GM12878 (cell line): ENCODE measurements around the gene MRPL18. TPM values are rescaled to one million over a fixed set of nuclear protein-coding genes. Genes with fewer than 3 reads are reported as not detected.
A peak's percentile ranks its signal among the peaks of the same experiment; 100 is the strongest.

ENCODE experiments used
- ATF3 ChIP-seq: IDR thresholded peaks from 2 replicates; pipeline ENCODE4 v1.6.1; 2011; ENCODE audit warnings: low read depth, mild to moderate bottlenecking, low read length, moderate library complexity, borderline replicate concordance; ENCODE audit errors: extremely low read depth
- BACH1 ChIP-seq: fragments of 450-650 bp; IDR thresholded peaks from 2 replicates; pipeline ENCODE4 v1.6.1; 2017; ENCODE audit warnings: mild to moderate bottlenecking, borderline replicate concordance
- CTCF ChIP-seq, 3 experiments: IDR thresholded peaks in 2 of 3; conservative IDR thresholded peaks in 1 of 3; 2 replicates each; pipeline ENCODE4 v1.5.1; 2011; ENCODE audit warnings: low read depth in 3 of 3, low read length in 3 of 3, mild to moderate bottlenecking in 3 of 3, control low read depth in 2 of 3, moderate library complexity in 2 of 3, inconsistent platforms in 1 of 3, mixed read lengths in 1 of 3; ENCODE audit not compliant: control insufficient read depth in 2 of 3, insufficient read depth in 1 of 3; ENCODE audit errors: extremely low read depth in 1 of 3
- EP300 ChIP-seq, 2 experiments: fragments of 150-350 bp in 1 of 2; IDR thresholded peaks; 2 replicates each; pipeline ENCODE4 v1.6.1; 2011 to 2012; ENCODE audit warnings: low read depth in 2 of 2, low read length in 2 of 2, borderline replicate concordance in 1 of 2, improper control_type of control experiment in 1 of 2, inconsistent platforms in 1 of 2; ENCODE audit not compliant: control insufficient read depth in 1 of 2
- HDAC2 ChIP-seq: fragments of 200-600 bp; sonication (generic); IDR thresholded peaks from 2 replicates; pipeline ENCODE4 v1.6.1; 2017
- HDGF ChIP-seq: fragments of 450-650 bp; IDR thresholded peaks from 2 replicates; pipeline ENCODE4 v1.6.1; 2016; ENCODE audit warnings: antibody characterized with exemption
- HSF1 ChIP-seq: fragments of 150-350 bp; IDR thresholded peaks from 2 replicates; pipeline ENCODE4 v1.6.1; 2014; ENCODE audit warnings: mild to moderate bottlenecking, low read depth, low read length
- IRF4 ChIP-seq: IDR thresholded peaks from 2 replicates; pipeline ENCODE4 v1.6.1; 2011; ENCODE audit warnings: low read depth, low read length
- IRF5 ChIP-seq: fragments of 450-650 bp; IDR thresholded peaks from 2 replicates; pipeline ENCODE4 v1.6.1; 2017; ENCODE audit warnings: borderline replicate concordance
- JUNB ChIP-seq: IDR thresholded peaks from 2 replicates; pipeline ENCODE4 v1.6.1; 2016; ENCODE audit warnings: antibody characterized with exemption, mild to moderate bottlenecking
- KLF5 ChIP-seq: fragments of 450-650 bp; IDR thresholded peaks from 2 replicates; pipeline ENCODE4 v1.6.1; 2014; ENCODE audit warnings: mild to moderate bottlenecking; ENCODE audit not compliant: partially characterized antibody
- RB1 ChIP-seq: fragments of 450-650 bp; formaldehyde crosslinking; IDR thresholded peaks from 2 replicates; pipeline ENCODE4 v1.6.1; 2017; ENCODE audit warnings: mild to moderate bottlenecking, borderline replicate concordance
- RBBP5 ChIP-seq: fragments of 200-600 bp; sonication (generic); conservative IDR thresholded peaks from 2 replicates; pipeline ENCODE4 v1.6.1; 2016
- SIN3A ChIP-seq: IDR thresholded peaks from 2 replicates; pipeline ENCODE4 v1.6.1; 2012; ENCODE audit warnings: low read depth, low read length, improper control_type of control experiment
- SMARCA5 ChIP-seq: fragments of 450-650 bp; IDR thresholded peaks from 2 replicates; pipeline ENCODE4 v1.6.1; 2017; ENCODE audit warnings: mild to moderate bottlenecking
- TBL1XR1 ChIP-seq: IDR thresholded peaks from 2 replicates; pipeline ENCODE4 v1.6.1; 2012; ENCODE audit warnings: low read depth, low read length, improper control_type of control experiment
- USF1 ChIP-seq: IDR thresholded peaks from 2 replicates; pipeline ENCODE4 v1.6.1; 2011; ENCODE audit warnings: borderline replicate concordance, low read depth, mild to moderate bottlenecking, moderate library complexity, mixed read lengths, low read length; ENCODE audit not compliant: insufficient read depth; ENCODE audit errors: extremely low read length
- YY1 ChIP-seq: IDR thresholded peaks from 2 replicates; pipeline ENCODE4 v1.6.1; 2011; ENCODE audit warnings: low read depth, mild to moderate bottlenecking, low read length
- ZBTB4 ChIP-seq: fragments of 450-650 bp; formaldehyde crosslinking; IDR thresholded peaks from 2 replicates; pipeline ENCODE4 v1.4.0; 2022; ENCODE audit warnings: mild to moderate bottlenecking, moderate library complexity
- ZZZ3 ChIP-seq: IDR thresholded peaks from 2 replicates; pipeline ENCODE4 v1.6.1; 2011; ENCODE audit warnings: low read depth; ENCODE audit not compliant: control insufficient read depth, insufficient read length
- polyA plus RNA-seq, 11 experiments: library from polyadenylated mRNA; depleted of rRNA in 4 of 11; unstranded in 6 of 11; stranded (reverse) in 5 of 11; fragments of >200 nt; fragmentation: Nextera tagmentation in 4 of 11; fragmentation: Illumina TruSeq in 1 of 11; extraction: Ambion mirVana in 4 of 11; extraction: Trizol in 1 of 11; gene quantifications; 1 replicate in 1 of 11; 2 replicates in 10 of 11; pipeline versions ENCODE4 v1.2.1 to v1.2.3, GENCODE V29; 2011 to 2016; ENCODE audit warnings: inconsistent platforms in 2 of 11, missing spikeins in 2 of 11, low read depth in 1 of 11
- total RNA-seq, 4 experiments: library from RNA; depleted of rRNA in 3 of 4; stranded (reverse); fragments of >200 nt in 3 of 4; fragmentation: Illumina TruSeq in 1 of 4; extraction: Trizol in 1 of 4; gene quantifications; 2 replicates each; pipeline versions ENCODE4 v1.2.1 to v1.2.3, GENCODE V29; 2013 to 2021

The MRPL18 gene
- total and polyA plus RNA-seq, 10 of the 15 experiments (the other 5 are each of a cell fraction or from before 2014, with no cell fraction given) = 68.5 to 203 (median 116) TPM

- TF ChIP-seq HSF1 (no peak), JUNB (no peak), SIN3A (no peak; the same call in 1 of the 2 replicates), YY1 (peak; percentile 79), IRF5 (no peak), ATF3 (no peak), HDAC2 (no peak), TBL1XR1 (no peak), IRF4 (0 out of 2 replicates have a peak, but pooled peaks have one; percentile 27), ZBTB4 (CRISPR knock-in tag) (no peak), RBBP5 (no peak), EP300 (IDR thresholded peaks at IDR 0.05; ENCODE audit: borderline replicate concordance in 1 of 2, control insufficient read depth in 1 of 2, low read depth in 2 of 2, low read length in 2 of 2) (no peak), BACH1 (0 out of 2 replicates have a peak, but pooled peaks have one; percentile 16), USF1 (no peak), CTCF (IDR thresholded peaks at IDR 0.05 in 2 of 3, conservative IDR thresholded peaks at IDR 0.05 in 1 of 3; ENCODE audit: control insufficient read depth in 2 of 3, extremely low read depth in 1 of 3, insufficient read depth in 1 of 3, low read depth in 3 of 3, low read length in 3 of 3) (no peak), RB1 (peak; percentile 19; the same call in 1 of the 2 replicates), KLF5 (peak; percentile 8), HDGF (no peak), SMARCA5 (peak; percentile 79; the same call in 1 of the 2 replicates), ZZZ3 (no peak)
Observed at GRCh38 chr6:159790149-159790955, at the start of gene MRPL18 (continued).
